ENCODE data around the gene SLC12A7.

SLC12A7 gene

GRCh38 chr5:1135696-1136525, 24.0 kb upstream of the SLC12A7 start:
- Histone ChIP-seq H3K4me3 (ENCODE audit: low read depth in 1 of 2, low read length in 2 of 2) (no peak overlapping the region), H3K36me3 (ENCODE audit: control insufficient read depth in 1 of 2, insufficient read depth in 2 of 2, low read length in 2 of 2) (no peaks in the 10 kb centered on the region), H3K9ac (ENCODE audit: low read depth in 1 of 2, low read length in 2 of 2) (no peak overlapping the region), H3K27me3 (ENCODE audit: control insufficient read depth in 1 of 2, insufficient read depth in 2 of 2, low read length in 2 of 2) (no peaks in the 10 kb centered on the region), H3K27ac (ENCODE audit: low read depth, low read length) (no peak overlapping the region), H3K9me3 (ENCODE audit: control insufficient read depth in 1 of 2, low read length in 2 of 2) (no peaks in the 10 kb centered on the region), H3K4me1 (ENCODE audit: control insufficient read depth in 1 of 2, insufficient read depth in 2 of 2, low read length in 2 of 2) (peaks cover 13 to 54% of the 10 kb centered on the region in 2 donors)

- peaks cover 25 to 56% of the 10 kb centered on the region in 2 donors for H3K4me1 ChIP-seq (ENCODE audit: control insufficient read depth in 1 of 2, insufficient read depth in 2 of 2, low read length in 2 of 2)
These were observed 22.6 kb upstream of the SLC12A7 start for GRCh38 chr5:1134478-1134877.

GRCh38 chr5:1133510-1134201, 21.8 kb upstream of the SLC12A7 start:
- Histone ChIP-seq H3K4me1 (ENCODE audit: control insufficient read depth in 1 of 2, insufficient read depth in 2 of 2, low read length in 2 of 2) (peaks cover 33 to 64% of the 10 kb centered on the region in 2 donors), H3K9me3 (ENCODE audit: control insufficient read depth in 1 of 2, low read length in 2 of 2) (no peaks in the 10 kb centered on the region), H3K9ac (ENCODE audit: low read depth in 1 of 2, low read length in 2 of 2) (no peak overlapping the region), H3K36me3 (ENCODE audit: control insufficient read depth in 1 of 2, insufficient read depth in 2 of 2, low read length in 2 of 2) (no peaks in the 10 kb centered on the region), H3K4me3 (ENCODE audit: low read depth in 1 of 2, low read length in 2 of 2) (no peak overlapping the region), H3K27ac (ENCODE audit: low read depth, low read length) (no peak overlapping the region), H3K27me3 (ENCODE audit: control insufficient read depth in 1 of 2, insufficient read depth in 2 of 2, low read length in 2 of 2) (no peaks in the 10 kb centered on the region)

More at GRCh38 chr5:1134478-1134877, 22.6 kb upstream of the SLC12A7 start:
- H3K9ac ChIP-seq (ENCODE audit: low read depth in 1 of 2, low read length in 2 of 2) = no peak overlapping the region
- no peaks in the 10 kb centered on the region for H3K36me3 ChIP-seq (ENCODE audit: control insufficient read depth in 1 of 2, insufficient read depth in 2 of 2, low read length in 2 of 2)
- no peak overlapping the region for H3K4me3 ChIP-seq (ENCODE audit: low read depth in 1 of 2, low read length in 2 of 2)
- H3K27ac ChIP-seq (ENCODE audit: low read depth, low read length) = no peak overlapping the region
- no peaks in the 10 kb centered on the region for H3K27me3 ChIP-seq (ENCODE audit: control insufficient read depth in 1 of 2, insufficient read depth in 2 of 2, low read length in 2 of 2)
- H3K9me3 ChIP-seq (ENCODE audit: control insufficient read depth in 1 of 2, low read length in 2 of 2) = no peaks in the 10 kb centered on the region

- Histone ChIP-seq H3K9me3 (ENCODE audit: control insufficient read depth in 1 of 2, low read length in 2 of 2) (no peaks in the 10 kb centered on the region), H3K4me1 (ENCODE audit: control insufficient read depth in 1 of 2, insufficient read depth in 2 of 2, low read length in 2 of 2) (peaks cover 39 to 68% of the 10 kb centered on the region in 2 donors), H3K9ac (ENCODE audit: low read depth in 1 of 2, low read length in 2 of 2) (no peak overlapping the region), H3K36me3 (ENCODE audit: control insufficient read depth in 1 of 2, insufficient read depth in 2 of 2, low read length in 2 of 2) (no peaks in the 10 kb centered on the region), H3K27ac (ENCODE audit: low read depth, low read length) (no peak overlapping the region), H3K27me3 (ENCODE audit: control insufficient read depth in 1 of 2, insufficient read depth in 2 of 2, low read length in 2 of 2) (no peaks in the 10 kb centered on the region), H3K4me3 (ENCODE audit: low read depth in 1 of 2, low read length in 2 of 2) (no peak overlapping the region)
These were observed 21.2 kb upstream of the SLC12A7 start for GRCh38 chr5:1133108-1133507.

- Histone ChIP-seq H3K27ac (ENCODE audit: low read depth, low read length) (no peak overlapping the region), H3K9ac (ENCODE audit: low read depth in 1 of 2, low read length in 2 of 2) (no peak overlapping the region), H3K27me3 (ENCODE audit: control insufficient read depth in 1 of 2, insufficient read depth in 2 of 2, low read length in 2 of 2) (no peaks in the 10 kb centered on the region), H3K4me1 (ENCODE audit: control insufficient read depth in 1 of 2, insufficient read depth in 2 of 2, low read length in 2 of 2) (peaks cover 43 to 66% of the 10 kb centered on the region in 2 donors), H3K9me3 (ENCODE audit: control insufficient read depth in 1 of 2, low read length in 2 of 2) (no peaks in the 10 kb centered on the region), H3K4me3 (ENCODE audit: low read depth in 1 of 2, low read length in 2 of 2) (no peak overlapping the region), H3K36me3 (ENCODE audit: control insufficient read depth in 1 of 2, insufficient read depth in 2 of 2, low read length in 2 of 2) (no peaks in the 10 kb centered on the region)
These were observed 20.7 kb upstream of the SLC12A7 start for GRCh38 chr5:1132570-1132969.

GRCh38 chr5:1131726-1132125, 19.9 kb upstream of the SLC12A7 start:
- Histone ChIP-seq H3K4me1 (ENCODE audit: control insufficient read depth in 1 of 2, insufficient read depth in 2 of 2, low read length in 2 of 2) (peaks cover 43 to 57% of the 10 kb centered on the region in 2 donors), H3K27ac (ENCODE audit: low read depth, low read length) (no peak overlapping the region), H3K9me3 (ENCODE audit: control insufficient read depth in 1 of 2, low read length in 2 of 2) (no peaks in the 10 kb centered on the region), H3K4me3 (ENCODE audit: low read depth in 1 of 2, low read length in 2 of 2) (no peak overlapping the region), H3K27me3 (ENCODE audit: control insufficient read depth in 1 of 2, insufficient read depth in 2 of 2, low read length in 2 of 2) (no peaks in the 10 kb centered on the region), H3K9ac (ENCODE audit: low read depth in 1 of 2, low read length in 2 of 2) (peak overlapping the region in 1 of 2 donors; percentile 25), H3K36me3 (ENCODE audit: control insufficient read depth in 1 of 2, insufficient read depth in 2 of 2, low read length in 2 of 2) (no peaks in the 10 kb centered on the region)

- Histone ChIP-seq H3K4me1 (ENCODE audit: control insufficient read depth in 1 of 2, insufficient read depth in 2 of 2, low read length in 2 of 2) (peaks cover 42 to 52% of the 10 kb centered on the region in 2 donors), H3K9me3 (ENCODE audit: control insufficient read depth in 1 of 2, low read length in 2 of 2) (no peaks in the 10 kb centered on the region), H3K4me3 (ENCODE audit: low read depth in 1 of 2, low read length in 2 of 2) (peak overlapping the region in 1 of 2 donors; percentile 29), H3K9ac (ENCODE audit: low read depth in 1 of 2, low read length in 2 of 2) (peak overlapping the region; percentile 25 to 54), H3K36me3 (ENCODE audit: control insufficient read depth in 1 of 2, insufficient read depth in 2 of 2, low read length in 2 of 2) (no peaks in the 10 kb centered on the region), H3K27ac (ENCODE audit: low read depth, low read length) (peak overlapping the region; percentile 50), H3K27me3 (ENCODE audit: control insufficient read depth in 1 of 2, insufficient read depth in 2 of 2, low read length in 2 of 2) (no peaks in the 10 kb centered on the region)
These were observed 19.3 kb upstream of the SLC12A7 start for GRCh38 chr5:1131191-1131621.

- no peaks in the 10 kb centered on the region for H3K9me3 ChIP-seq (ENCODE audit: control insufficient read depth in 1 of 2, low read length in 2 of 2)
- peak overlapping the region in 1 of 2 donors; percentile 29 for H3K4me3 ChIP-seq (ENCODE audit: low read depth in 1 of 2, low read length in 2 of 2)
- H3K27ac ChIP-seq (ENCODE audit: low read depth, low read length) = peak overlapping the region; percentile 50
- peak overlapping the region; percentile 35 to 54 for H3K9ac ChIP-seq (ENCODE audit: low read depth in 1 of 2, low read length in 2 of 2)
- peaks cover 36 to 44% of the 10 kb centered on the region in 2 donors for H3K4me1 ChIP-seq (ENCODE audit: control insufficient read depth in 1 of 2, insufficient read depth in 2 of 2, low read length in 2 of 2)
- H3K36me3 ChIP-seq (ENCODE audit: control insufficient read depth in 1 of 2, insufficient read depth in 2 of 2, low read length in 2 of 2) = no peaks in the 10 kb centered on the region
- no peaks in the 10 kb centered on the region for H3K27me3 ChIP-seq (ENCODE audit: control insufficient read depth in 1 of 2, insufficient read depth in 2 of 2, low read length in 2 of 2)
These were observed 18.5 kb upstream of the SLC12A7 start for GRCh38 chr5:1130218-1130946.

GRCh38 chr5:1129711-1130055, 17.8 kb upstream of the SLC12A7 start:
- Histone ChIP-seq H3K4me3 (ENCODE audit: low read depth in 1 of 2, low read length in 2 of 2) (peak overlapping the region; percentile 29 to 40), H3K9me3 (ENCODE audit: control insufficient read depth in 1 of 2, low read length in 2 of 2) (no peaks in the 10 kb centered on the region), H3K36me3 (ENCODE audit: control insufficient read depth in 1 of 2, insufficient read depth in 2 of 2, low read length in 2 of 2) (no peaks in the 10 kb centered on the region), H3K9ac (ENCODE audit: low read depth in 1 of 2, low read length in 2 of 2) (peak overlapping the region; percentile 35 to 38), H3K27ac (ENCODE audit: low read depth, low read length) (no peak overlapping the region), H3K4me1 (ENCODE audit: control insufficient read depth in 1 of 2, insufficient read depth in 2 of 2, low read length in 2 of 2) (peaks cover 36 to 44% of the 10 kb centered on the region in 2 donors), H3K27me3 (ENCODE audit: control insufficient read depth in 1 of 2, insufficient read depth in 2 of 2, low read length in 2 of 2) (no peaks in the 10 kb centered on the region)
